ENCODE measurements around the gene KIAA1671.

Gene KIAA1671

DNA sequence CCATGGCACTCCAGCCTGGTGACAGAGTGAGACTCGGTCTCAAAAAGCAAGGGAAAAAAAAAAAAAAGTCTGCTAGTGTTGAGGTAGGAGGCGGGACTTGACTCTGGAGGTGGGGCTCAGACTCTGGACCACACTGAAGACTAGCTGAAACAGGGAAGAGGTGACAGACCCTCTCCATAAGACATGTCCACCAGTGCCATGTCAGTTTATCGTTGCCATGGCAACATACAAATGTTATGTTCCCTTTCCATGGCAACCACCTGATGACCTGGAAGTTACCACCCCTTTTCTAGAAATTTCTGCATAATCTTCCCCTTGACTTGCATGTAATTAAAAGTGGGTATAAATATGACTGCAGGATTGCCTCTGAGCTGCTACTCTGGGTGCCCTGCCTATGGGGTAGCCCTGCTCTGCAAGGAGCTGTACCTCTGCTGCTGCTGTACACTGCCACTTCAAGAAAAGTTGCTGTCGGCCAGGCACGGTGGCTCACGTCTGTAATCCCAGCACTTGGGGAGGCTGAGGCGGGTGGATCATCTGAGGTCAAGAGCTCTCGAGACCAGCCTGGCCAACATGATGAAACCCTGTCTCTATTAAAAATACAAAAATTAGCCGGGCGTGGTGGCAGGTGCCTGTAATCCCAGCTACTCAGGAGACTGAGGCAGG is 55.1 kb downstream of the KIAA1671 start:
- in situ Hi-C loops (cut with HindIII; ENCODE audit: low sequenced_read_pairs) = no loop called here

- in situ Hi-C loops (cut with HindIII; ENCODE audit: low sequenced_read_pairs) = no loop called here
These were observed 56.1 kb downstream of the KIAA1671 start for GRCh38 chr22:25008666-25009065.

DNA sequence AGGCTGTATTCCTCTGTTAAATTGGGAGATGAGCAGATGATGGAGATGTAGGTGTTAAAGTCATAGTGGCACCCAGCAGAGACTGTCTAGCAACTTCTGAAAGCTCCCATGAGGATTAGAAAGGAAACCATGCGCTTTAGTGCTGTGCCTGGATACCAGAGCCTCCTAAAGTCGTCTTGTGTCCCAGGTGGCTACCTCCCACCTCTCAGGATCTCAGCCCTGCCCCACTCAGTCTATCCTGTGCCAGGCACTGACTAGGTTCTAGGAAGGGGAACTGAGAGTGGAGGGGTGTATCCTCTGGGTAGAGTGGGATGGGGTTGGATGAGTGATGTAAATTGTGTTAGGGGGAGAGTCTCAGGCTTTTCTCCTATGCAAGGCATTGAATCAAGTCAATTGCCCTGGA is 60.2 kb downstream of the KIAA1671 start:
- in situ Hi-C loops (cut with HindIII; ENCODE audit: low sequenced_read_pairs) = no loop called here

DNA sequence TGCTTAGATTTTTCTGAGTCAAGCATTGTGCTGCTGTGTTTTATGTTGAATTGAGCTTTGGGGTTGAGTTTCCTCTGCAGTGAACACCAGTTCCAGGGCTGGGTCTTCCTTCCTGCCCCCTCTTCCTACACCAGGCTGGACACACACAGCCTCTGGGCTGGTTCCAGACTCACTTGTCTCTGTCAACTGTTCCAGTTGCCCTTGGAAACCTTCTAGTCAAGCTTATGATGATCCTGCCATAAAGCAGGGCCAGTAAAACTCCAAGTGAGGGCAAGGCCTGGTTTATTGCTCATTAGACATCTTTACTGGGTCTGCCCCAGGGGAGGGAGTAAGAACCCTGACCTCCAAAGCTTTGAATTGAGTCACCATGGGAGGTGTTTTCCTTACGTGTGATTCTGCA is 61.1 kb downstream of the KIAA1671 start:
- in situ Hi-C loops (cut with HindIII; ENCODE audit: low sequenced_read_pairs) = no loop called here

GRCh38 chr22:25014896-25015755 is 62.6 kb downstream of the KIAA1671 start:
- in situ Hi-C loops (cut with HindIII; ENCODE audit: low sequenced_read_pairs) = no loop called here

DNA sequence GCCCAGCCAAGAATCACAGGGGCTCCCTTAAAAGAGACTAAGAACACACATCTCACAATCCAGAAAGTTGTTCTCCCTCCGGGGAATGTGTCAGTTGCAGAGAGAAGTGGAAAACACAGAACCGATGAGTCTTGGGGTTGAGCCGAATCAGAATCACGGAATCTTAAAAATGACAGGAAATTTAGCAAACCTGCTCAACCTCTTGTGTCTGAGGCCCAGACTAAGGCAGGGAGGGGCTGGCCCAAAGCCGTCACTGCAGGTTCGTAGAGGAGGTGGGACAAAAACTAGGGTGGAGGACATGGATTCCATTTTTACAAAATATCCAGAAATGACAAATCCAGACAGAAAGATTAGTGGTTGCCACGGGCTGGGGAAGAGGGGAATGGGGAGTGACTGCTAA is 63.8 kb downstream of the KIAA1671 start:
- in situ Hi-C loops (cut with HindIII; ENCODE audit: low sequenced_read_pairs) = no loop called here

DNA sequence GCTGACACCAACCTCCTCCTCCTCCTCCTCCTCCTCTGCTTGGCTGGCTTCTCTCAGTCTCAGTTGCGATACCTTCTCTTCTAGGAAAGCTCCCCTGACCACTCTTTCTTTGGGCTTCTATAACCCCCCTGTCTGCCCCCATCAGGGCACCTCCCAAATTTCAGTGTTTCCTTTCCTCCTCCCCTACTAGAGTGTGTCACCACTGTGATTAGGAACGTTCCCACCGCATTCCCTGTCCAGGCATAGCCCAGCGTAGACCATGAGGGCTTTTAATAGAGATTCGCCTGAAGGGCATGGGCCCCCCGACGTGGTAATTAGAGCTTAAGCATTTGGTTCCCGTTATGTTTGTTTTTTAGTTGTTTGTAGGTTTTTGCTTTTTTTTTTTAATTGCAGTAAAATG is 65.5 kb downstream of the KIAA1671 start:
- in situ Hi-C loops (cut with HindIII; ENCODE audit: low sequenced_read_pairs) = no loop called here

DNA sequence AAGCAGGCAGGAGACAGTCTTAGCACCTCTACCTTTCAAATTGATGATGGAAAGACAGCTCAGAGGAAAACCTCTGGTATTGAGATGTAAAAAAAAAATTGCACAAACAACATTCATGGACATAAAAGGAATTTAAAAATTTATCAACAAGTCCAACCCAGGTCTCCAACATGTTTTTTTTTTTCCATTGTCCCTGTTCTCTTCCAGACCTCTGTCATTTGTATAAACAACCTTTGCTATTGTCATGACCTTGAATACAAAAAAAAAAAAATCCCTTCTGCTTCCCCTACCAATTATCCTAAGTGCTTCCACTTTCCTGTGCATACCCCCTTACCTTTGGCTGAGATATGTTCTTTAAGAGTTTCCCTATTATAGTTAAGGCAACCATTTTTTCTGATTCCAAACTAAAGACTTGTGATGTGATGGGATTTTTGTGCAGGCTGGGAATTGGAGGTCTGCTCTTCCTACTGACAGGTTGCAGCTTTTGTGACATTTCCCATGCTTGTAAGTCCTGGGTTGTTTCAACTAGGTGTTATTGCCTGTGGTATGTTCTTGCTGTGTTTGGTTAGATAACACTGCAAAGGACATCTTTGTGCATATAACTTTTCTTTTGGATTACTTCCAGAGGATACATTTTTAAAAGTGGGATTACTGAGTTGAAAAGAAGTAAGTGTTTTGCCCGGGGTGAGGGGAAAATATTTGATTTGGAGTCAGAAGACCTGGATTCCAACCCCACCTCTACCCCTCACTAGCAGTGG is 67.1 kb downstream of the KIAA1671 start:
- in situ Hi-C loops (cut with HindIII; ENCODE audit: low sequenced_read_pairs) = no loop called here

GRCh38 chr22:25021409-25021808 is 68.9 kb downstream of the KIAA1671 start:
- in situ Hi-C loops (cut with HindIII; ENCODE audit: low sequenced_read_pairs) = no loop called here

GRCh38 chr22:25021976-25022711 is 69.6 kb downstream of the KIAA1671 start:
- in situ Hi-C loops (cut with HindIII; ENCODE audit: low sequenced_read_pairs) = no loop called here

DNA sequence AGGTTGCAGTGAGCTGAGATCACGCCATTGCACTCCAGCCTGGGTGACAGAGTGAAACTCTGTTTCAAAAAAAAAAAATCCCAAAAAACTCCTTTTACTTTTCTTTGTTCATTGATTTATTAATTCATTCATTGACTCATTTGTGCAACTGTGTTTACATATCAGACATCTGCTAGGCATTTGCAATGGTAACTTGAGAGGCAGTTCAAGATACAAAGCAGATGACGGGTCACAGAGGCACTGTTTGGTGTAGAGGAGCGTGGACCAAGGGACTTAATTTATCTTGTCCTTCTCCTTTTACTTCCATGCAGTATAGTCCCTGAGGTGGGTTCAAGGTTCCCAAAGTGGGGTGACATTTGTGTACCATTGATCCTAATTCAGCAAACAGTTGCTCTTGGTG is 71.4 kb downstream of the KIAA1671 start:
- in situ Hi-C loops (cut with HindIII; ENCODE audit: low sequenced_read_pairs) = no loop called here

DNA sequence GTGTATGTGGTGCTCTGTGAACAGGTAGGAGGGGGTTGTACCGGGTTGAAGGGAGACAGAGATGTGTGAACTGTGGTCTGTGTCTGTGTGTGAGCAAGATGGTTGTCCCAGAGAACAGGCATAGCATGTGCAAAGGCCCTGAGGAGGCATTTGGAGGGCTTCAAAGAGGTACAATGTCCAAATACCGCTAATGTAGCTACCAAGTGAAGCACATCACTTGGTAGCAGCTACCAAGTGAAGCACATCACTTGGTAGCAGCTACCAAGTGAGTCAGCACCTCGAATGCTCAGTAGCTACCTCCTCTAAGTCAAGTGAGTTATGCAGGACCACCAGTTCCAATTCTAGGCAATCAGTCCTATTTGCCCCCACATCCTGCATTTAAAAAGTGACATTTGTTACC is 72.4 kb downstream of the KIAA1671 start:
- in situ Hi-C loops (cut with HindIII; ENCODE audit: low sequenced_read_pairs) = no loop called here

- in situ Hi-C loops (cut with HindIII; ENCODE audit: low sequenced_read_pairs) = no loop called here
These were observed 73.2 kb downstream of the KIAA1671 start for GRCh38 chr22:25025491-25026400.

DNA sequence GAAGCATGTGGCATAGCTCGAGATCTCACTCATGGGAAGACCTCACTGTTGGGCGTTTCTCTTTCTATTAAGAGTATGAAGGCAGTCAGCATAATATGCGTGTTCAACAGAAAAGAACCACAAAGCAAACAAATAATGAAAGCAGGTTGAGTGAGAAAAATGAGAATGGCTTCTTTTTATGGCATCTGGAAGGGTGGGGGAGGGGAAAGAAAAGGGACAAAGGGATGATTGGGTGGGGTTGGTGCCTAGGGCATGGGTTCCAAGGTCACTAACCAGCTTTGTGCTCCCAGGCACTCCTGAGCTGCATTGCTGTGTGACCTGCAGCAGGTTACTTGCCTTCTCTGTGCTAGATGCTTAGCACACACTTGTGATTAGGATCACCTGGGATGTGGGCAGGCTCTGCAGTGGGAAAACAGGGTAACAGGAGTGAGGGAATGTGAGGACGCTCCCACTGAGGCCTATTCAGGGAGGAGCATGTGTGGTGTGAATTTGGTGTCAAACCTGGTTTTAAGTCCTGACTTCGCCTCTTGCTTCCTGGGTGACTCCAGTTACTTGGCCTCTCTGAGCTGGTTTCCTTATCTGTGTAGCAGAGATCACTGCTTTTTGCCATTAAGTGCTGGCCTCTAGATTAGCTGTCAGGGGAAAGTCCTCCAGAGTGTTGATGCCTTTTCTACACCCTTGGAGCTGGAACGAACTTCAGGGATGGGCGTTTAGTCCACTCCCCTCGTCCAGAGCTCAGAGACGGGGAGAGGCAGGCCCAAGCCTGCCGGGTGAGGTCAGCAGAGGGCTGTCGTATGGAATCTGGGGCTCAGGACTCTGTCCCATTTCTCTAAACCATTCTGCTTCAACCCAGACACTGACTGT is 74.8 kb downstream of the KIAA1671 start:
- in situ Hi-C loops (cut with HindIII; ENCODE audit: low sequenced_read_pairs) = no loop called here

DNA sequence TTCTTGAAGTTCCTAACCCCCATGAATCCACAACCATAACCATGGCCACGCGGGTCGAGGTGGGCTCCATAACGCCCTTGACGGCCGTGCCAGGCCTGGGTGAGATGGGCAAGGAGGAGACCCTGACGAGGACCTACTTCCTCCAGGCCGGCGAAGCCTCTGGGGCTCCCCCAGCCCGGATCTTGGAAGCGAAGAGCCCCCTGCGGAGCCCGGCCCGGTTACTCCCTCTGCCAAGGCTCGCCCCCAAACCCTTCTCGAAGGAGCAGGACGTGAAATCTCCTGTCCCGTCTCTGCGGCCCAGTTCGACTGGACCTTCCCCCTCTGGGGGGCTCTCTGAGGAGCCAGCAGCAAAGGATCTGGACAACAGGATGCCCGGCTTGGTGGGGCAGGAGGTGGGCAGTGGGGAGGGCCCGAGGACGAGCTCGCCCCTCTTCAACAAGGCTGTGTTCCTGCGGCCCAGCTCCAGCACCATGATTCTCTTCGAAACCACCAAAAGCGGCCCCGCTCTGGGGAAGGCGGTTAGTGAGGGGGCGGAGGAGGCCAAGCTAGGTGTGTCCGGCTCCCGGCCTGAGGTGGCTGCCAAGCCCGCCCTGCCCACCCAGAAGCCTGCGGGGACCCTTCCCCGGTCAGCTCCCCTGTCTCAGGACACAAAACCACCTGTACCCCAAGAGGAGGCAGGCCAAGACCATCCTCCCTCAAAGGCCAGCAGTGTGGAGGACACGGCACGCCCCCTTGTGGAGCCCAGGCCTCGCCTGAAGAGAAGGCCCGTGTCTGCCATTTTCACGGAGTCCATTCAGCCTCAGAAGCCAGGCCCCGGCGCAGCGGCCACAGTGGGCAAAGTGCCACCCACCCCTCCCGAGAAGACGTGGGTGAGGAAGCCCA is 75.7 kb downstream of the KIAA1671 start:
- in situ Hi-C loops (cut with HindIII; ENCODE audit: low sequenced_read_pairs) = no loop called here

GRCh38 chr22:25028841-25029141 is 76.3 kb downstream of the KIAA1671 start:
- in situ Hi-C loops (cut with HindIII; ENCODE audit: low sequenced_read_pairs) = no loop called here

DNA sequence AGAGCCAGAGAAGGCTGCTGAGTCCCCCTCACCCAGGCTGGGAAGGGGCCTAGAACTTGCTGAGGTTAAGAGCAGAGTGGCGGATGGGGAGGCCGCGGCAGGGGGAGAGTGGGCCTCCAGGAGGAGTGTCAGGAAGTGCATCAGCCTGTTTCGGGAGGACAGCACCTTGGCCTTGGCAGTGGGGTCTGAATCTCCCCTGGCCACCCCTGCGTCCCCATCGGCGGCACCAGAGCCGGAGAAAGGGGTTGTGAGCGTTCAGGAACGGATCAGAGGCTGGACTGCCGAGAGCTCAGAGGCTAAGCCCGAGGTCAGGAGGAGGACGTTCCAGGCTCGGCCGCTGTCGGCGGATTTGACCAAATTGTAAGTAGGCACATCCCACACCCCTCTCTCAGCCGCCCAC is 76.7 kb downstream of the KIAA1671 start:
- in situ Hi-C loops (cut with HindIII; ENCODE audit: low sequenced_read_pairs) = no loop called here

DNA sequence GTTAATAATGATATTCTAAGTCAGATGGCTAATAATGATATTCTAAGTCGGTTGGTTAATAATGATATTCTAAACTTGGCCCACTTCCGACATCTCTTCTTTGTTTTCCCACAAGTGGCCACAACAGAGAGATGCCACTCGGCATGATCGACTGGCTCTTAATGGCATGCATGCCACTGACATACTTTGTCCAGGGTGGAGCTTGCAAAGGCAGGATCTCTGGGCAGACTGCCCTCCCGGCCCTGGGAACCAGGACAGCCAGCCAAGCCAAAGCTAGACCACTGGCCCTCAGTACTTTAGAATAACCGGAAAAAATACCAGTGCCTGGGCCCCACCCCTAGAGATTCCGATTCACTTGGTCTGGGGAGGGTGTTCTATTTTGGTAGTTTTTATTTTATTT is 78.1 kb downstream of the KIAA1671 start:
- in situ Hi-C loops (cut with HindIII; ENCODE audit: low sequenced_read_pairs) = no loop called here

All from endothelial cell of hepatic sinusoid (primary cell).